Jurkat, Clone E6-1 (cell line): ENCODE measurements around the gene WDR64.

ENCODE experiments used
- DNase-seq: peaks from one replicate; pipeline ENCODE4 v3.0.0-alpha.2; 2011; ENCODE audit warnings: low read depth, low spot score
- H3K4me3 ChIP-seq: 2 replicates; pipeline ENCODE4 v1.5.1; 2011; ENCODE audit warnings: mild to moderate bottlenecking, low read length, control low read depth, moderate library complexity

WDR64 gene

GRCh38 chr1:241844593-241844992, 192.5 kb downstream of the WDR64 start:
- DNase-seq, result no peak
- no peak overlapping the region for H3K4me3 ChIP-seq

GRCh38 chr1:241846375-241846774, 194.3 kb downstream of the WDR64 start:
- H3K4me3 ChIP-seq, result no peak overlapping the region
- no peak for DNase-seq

- peak overlapping the region; percentile 98 for H3K4me3 ChIP-seq
- no peak for DNase-seq
Observed at GRCh38 chr1:241846862-241847539, 194.9 kb downstream of the WDR64 start.

GRCh38 chr1:241847540-241847795, 195.4 kb downstream of the WDR64 start:
- DNase-seq, result no peak
- peak overlapping the region; percentile 98 for H3K4me3 ChIP-seq

- peak; percentile 87 for DNase-seq
- H3K4me3 ChIP-seq, result peak within 1 kb of the TSS; percentile 98
Observed at GRCh38 chr1:241847796-241848685, 196.0 kb downstream of the WDR64 start, which contains the start of gene EXO1. EXO1 (plus strand) TSS chr1:241848204; CDS start chr1:241850426, 2,222 bp downstream.

GRCh38 chr1:241848686-241849344, 196.7 kb downstream of the WDR64 start:
- DNase-seq, result no peak
- H3K4me3 ChIP-seq, result peak overlapping the region; percentile 98

GRCh38 chr1:241849345-241849695, 197.2 kb downstream of the WDR64 start:
- no peak for DNase-seq
- peak overlapping the region; percentile 98 for H3K4me3 ChIP-seq
